K562 (cell line): Measurements from ENCODE around the gene MAP2K7. TPM values are rescaled to one million over a fixed set of nuclear protein-coding genes. Genes with fewer than 3 reads are reported as not detected.

Experiments
- ATF6 ChIP-seq: sonication (generic); formaldehyde crosslinking; IDR thresholded peaks from 2 replicates; pipeline ENCODE4 v1.4.0; 2020; ENCODE audit warnings: mild to moderate bottlenecking, missing genetic modification reagents
- ELF2 ChIP-seq: fragments of 250-450 bp; sonication (Bioruptor Pico); IDR thresholded peaks from 2 replicates; pipeline ENCODE4 v1.5.0; 2021; ENCODE audit warnings: mild to moderate bottlenecking
- HSF4 ChIP-seq: fragments of 250-450 bp; sonication (Bioruptor Pico); IDR thresholded peaks from 2 replicates; pipeline ENCODE4 v2.1.2; 2022; ENCODE audit warnings: mild to moderate bottlenecking, moderate library complexity, borderline replicate concordance
- KDM2B ChIP-seq: fragments of 250-450 bp; sonication (Bioruptor Pico); IDR thresholded peaks from 2 replicates; pipeline ENCODE4 v1.8.0; 2021; ENCODE audit warnings: mild to moderate bottlenecking, moderate library complexity
- NEUROD1 ChIP-seq: fragments of 150-350 bp; IDR thresholded peaks from 2 replicates; pipeline ENCODE4 v1.6.1; 2014; ENCODE audit warnings: borderline replicate concordance, low read length, low read depth; ENCODE audit not compliant: partially characterized antibody
- POLR2A ChIP-seq: fragments of 450-650 bp; conservative IDR thresholded peaks from 2 replicates; pipeline ENCODE4 v1.6.1; 2016
- RBM34 ChIP-seq: fragments of 200-400 bp; formaldehyde crosslinking; IDR thresholded peaks from 2 replicates; pipeline ENCODE4 v1.6.1; 2018; ENCODE audit warnings: low read length, borderline replicate concordance; ENCODE audit not compliant: insufficient read depth
- RCOR1 ChIP-seq, 2 experiments: IDR thresholded peaks; 2 replicates each; pipeline ENCODE4 v1.6.1; 2012; ENCODE audit warnings: low read depth in 2 of 2, low read length in 2 of 2, borderline replicate concordance in 1 of 2, improper control_type of control experiment in 1 of 2
- TEAD2 ChIP-seq: fragments of 450-650 bp; IDR thresholded peaks from 2 replicates; pipeline ENCODE4 v1.6.1; 2016; ENCODE audit warnings: missing genetic modification characterization, control low read depth, missing compliant biosample characterization
- ZNF41 ChIP-seq: fragments of 250-450 bp; sonication (Bioruptor Pico); conservative IDR thresholded peaks from 2 replicates; pipeline ENCODE4 v1.4.0; 2020; ENCODE audit warnings: mild to moderate bottlenecking
- polyA plus RNA-seq, 8 experiments: library from polyadenylated mRNA; depleted of rRNA in 4 of 8; stranded (reverse) in 5 of 8; unstranded in 3 of 8; fragments of >200 nt; fragmentation: Nextera tagmentation in 2 of 8; fragmentation: Illumina TruSeq in 1 of 8; extraction: Ambion mirVana in 2 of 8; extraction: Trizol in 1 of 8; gene quantifications; 2 replicates each; pipeline versions ENCODE4 v1.2.1 to v1.2.3, GENCODE V29; 2011 to 2014; ENCODE audit warnings: inconsistent platforms in 1 of 8, missing spikeins in 1 of 8
- total RNA-seq, 7 experiments: library from RNA; depleted of rRNA in 6 of 7; stranded (reverse); fragments of >200 nt in 6 of 7; fragmentation: Illumina TruSeq in 2 of 7; extraction: Trizol in 2 of 7; gene quantifications; 2 replicates each; pipeline versions ENCODE4 v1.2.1 to v1.2.3, GENCODE V29; 2011 to 2021; ENCODE audit warnings: low replicate concordance in 1 of 7
- TF ChIP-seq, protein P1 (sequence below): sonication (generic); formaldehyde crosslinking; IDR thresholded peaks from 2 replicates; pipeline ENCODE4 v1.8.0; 2023; ENCODE audit warnings: missing genetic modification reagents, mild to moderate bottlenecking, borderline replicate concordance
- TF ChIP-seq, protein P2 (sequence below): fragments of 250-450 bp; sonication (Bioruptor Pico); IDR thresholded peaks from 2 replicates; pipeline ENCODE4 v1.8.0; 2022; ENCODE audit warnings: moderate library complexity, mild to moderate bottlenecking, inconsistent platforms

The MAP2K7 gene
- total and polyA plus RNA-seq, 9 of the 15 experiments (the other 6 are each of a cell fraction or from before 2014, with no cell fraction given), result 0.51 to 45.8 (median 14.1) TPM

GRCh38 chr19:7908078-7908699 is 4.5 kb downstream of the MAP2K7 start (continued):
- TF ChIP-seq ZNF41 (no peak), ATF6 (CRISPR knock-in tag) (no peak), RBM34 (no peak), KDM2B (CRISPR knock-in tag) (no peak), POLR2A (peak; percentile 50; the same call in 1 of the 2 replicates), HSF4 (CRISPR knock-in tag) (no peak), RCOR1 (IDR thresholded peaks at IDR 0.05; ENCODE audit: borderline replicate concordance in 1 of 2, low read depth in 2 of 2, low read length in 2 of 2) (no peak), ELF2 (CRISPR knock-in tag) (no peak), NEUROD1 (no peak), TEAD2 (tag) (no peak)
- TF ChIP-seq, protein P1, sequence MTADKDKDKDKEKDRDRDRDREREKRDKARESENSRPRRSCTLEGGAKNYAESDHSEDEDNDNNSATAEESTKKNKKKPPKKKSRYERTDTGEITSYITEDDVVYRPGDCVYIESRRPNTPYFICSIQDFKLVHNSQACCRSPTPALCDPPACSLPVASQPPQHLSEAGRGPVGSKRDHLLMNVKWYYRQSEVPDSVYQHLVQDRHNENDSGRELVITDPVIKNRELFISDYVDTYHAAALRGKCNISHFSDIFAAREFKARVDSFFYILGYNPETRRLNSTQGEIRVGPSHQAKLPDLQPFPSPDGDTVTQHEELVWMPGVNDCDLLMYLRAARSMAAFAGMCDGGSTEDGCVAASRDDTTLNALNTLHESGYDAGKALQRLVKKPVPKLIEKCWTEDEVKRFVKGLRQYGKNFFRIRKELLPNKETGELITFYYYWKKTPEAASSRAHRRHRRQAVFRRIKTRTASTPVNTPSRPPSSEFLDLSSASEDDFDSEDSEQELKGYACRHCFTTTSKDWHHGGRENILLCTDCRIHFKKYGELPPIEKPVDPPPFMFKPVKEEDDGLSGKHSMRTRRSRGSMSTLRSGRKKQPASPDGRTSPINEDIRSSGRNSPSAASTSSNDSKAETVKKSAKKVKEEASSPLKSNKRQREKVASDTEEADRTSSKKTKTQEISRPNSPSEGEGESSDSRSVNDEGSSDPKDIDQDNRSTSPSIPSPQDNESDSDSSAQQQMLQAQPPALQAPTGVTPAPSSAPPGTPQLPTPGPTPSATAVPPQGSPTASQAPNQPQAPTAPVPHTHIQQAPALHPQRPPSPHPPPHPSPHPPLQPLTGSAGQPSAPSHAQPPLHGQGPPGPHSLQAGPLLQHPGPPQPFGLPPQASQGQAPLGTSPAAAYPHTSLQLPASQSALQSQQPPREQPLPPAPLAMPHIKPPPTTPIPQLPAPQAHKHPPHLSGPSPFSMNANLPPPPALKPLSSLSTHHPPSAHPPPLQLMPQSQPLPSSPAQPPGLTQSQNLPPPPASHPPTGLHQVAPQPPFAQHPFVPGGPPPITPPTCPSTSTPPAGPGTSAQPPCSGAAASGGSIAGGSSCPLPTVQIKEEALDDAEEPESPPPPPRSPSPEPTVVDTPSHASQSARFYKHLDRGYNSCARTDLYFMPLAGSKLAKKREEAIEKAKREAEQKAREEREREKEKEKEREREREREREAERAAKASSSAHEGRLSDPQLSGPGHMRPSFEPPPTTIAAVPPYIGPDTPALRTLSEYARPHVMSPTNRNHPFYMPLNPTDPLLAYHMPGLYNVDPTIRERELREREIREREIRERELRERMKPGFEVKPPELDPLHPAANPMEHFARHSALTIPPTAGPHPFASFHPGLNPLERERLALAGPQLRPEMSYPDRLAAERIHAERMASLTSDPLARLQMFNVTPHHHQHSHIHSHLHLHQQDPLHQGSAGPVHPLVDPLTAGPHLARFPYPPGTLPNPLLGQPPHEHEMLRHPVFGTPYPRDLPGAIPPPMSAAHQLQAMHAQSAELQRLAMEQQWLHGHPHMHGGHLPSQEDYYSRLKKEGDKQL, result no peak
- TF ChIP-seq, protein P2, sequence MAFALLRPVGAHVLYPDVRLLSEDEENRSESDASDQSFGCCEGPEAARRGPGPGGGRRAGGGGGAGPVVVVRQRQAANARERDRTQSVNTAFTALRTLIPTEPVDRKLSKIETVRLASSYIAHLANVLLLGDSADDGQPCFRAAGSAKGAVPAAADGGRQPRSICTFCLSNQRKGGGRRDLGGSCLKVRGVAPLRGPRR (CRISPR knock-in tag), result no peak
